SH-SY5Y (cell line): ENCODE measurements around the gene KCNAB1.

ENCODE experiments used
- GATA2 ChIP-seq: IDR thresholded peaks from 2 replicates; pipeline ENCODE4 v1.6.1; 2011; ENCODE audit warnings: mild to moderate bottlenecking, low read depth, low read length
- GATA3 ChIP-seq: IDR thresholded peaks from 2 replicates; pipeline ENCODE4 v1.6.1; 2011; ENCODE audit warnings: low read depth, mild to moderate bottlenecking, low read length, moderate library complexity

DNA sequence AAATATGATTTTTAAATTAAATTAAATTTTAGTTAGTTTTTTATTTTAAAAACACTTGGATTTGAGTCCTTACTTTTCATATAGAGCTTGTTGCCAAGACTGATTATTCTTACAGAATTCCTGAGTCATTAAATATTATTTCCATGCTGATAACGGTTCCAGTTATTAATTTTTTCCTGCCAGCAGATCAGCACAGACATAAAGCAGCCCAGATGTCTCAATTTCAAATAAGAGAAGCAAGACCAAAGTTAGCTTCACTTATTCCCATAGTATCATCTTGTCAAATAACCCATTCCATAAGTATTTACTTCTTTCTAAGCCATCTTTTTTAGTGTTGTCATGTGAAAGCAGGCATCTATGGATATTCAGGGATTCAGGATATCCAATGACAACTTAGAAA is 359.2 kb downstream of the KCNAB1 start:
- no peak for TF ChIP-seq GATA2
- no peak for TF ChIP-seq GATA3
